ENCODE measurements around the gene TEX261. TPM values are rescaled to one million over a fixed set of nuclear protein-coding genes. Genes with fewer than 3 reads are reported as not detected.

Gene TEX261
- total and polyA plus RNA-seq, 2 donors (not counting 3 experiments of a cell fraction or from before 2014, with no cell fraction given) = 71.2 to 98.1 TPM

- Histone ChIP-seq H3K79me2 (ENCODE audit: control insufficient read depth, insufficient read depth, low read length) (no peaks in the 10 kb centered on the region), H3K4me2 (ENCODE audit: insufficient read depth, low read length) (no peak overlapping the region), H3K9me1 (replicated peaks; ENCODE audit: control insufficient read depth, extremely low read depth, insufficient read depth, low read length) (no peaks in the 10 kb centered on the region), H4K20me1 (replicated peaks; ENCODE audit: control insufficient read depth, extremely low read depth, insufficient read depth, low read length) (no peaks in the 10 kb centered on the region), H3K9ac (replicated peaks; ENCODE audit: extremely low read depth, insufficient read depth, low read length) (no peak overlapping the region), H3K9me3 (replicated peaks; ENCODE audit: control insufficient read depth, insufficient read depth, low read length) (no peaks in the 10 kb centered on the region), H3K27ac (ENCODE audit: insufficient read depth, low read depth, low read length) (no peak overlapping the region), H3K4me3 (replicated peaks in 1 of 3; ENCODE audit: insufficient read depth in 1 of 3, low read depth in 1 of 3, low read length in 3 of 3) (no peak overlapping the region), H2AFZ (ENCODE audit: low read depth, low read length) (no peak overlapping the region), H3K36me3 (ENCODE audit: control insufficient read depth in 2 of 2, extremely low read depth in 1 of 2, insufficient read depth in 2 of 2, low read length in 2 of 2) (no peaks in the 10 kb centered on the region), H3K27me3 (ENCODE audit: control insufficient read depth in 2 of 2, insufficient read depth in 2 of 2, low read length in 2 of 2) (peaks cover 0 to 3% of the 10 kb centered on the region in 2 experiments), H3K4me1 (ENCODE audit: control insufficient read depth, extremely low read depth, insufficient read depth, low read length) (no peaks in the 10 kb centered on the region)
- CTCF ChIA-PET = interaction anchor here (0.8 to 4.8 kb wide), 3 partner anchors 8 to 151 kb away, joined by 3 to 29 read pairs (median 3); no protein-coding TSS in a partner anchor
- intact Hi-C loops (cut with micrococcal nuclease) (no loop called here), dilution Hi-C loops (cut with MboI; ENCODE audit: extremely low pct_ligation_motif_present, low sequenced_read_pairs) (no loop called here)
- TF ChIP-seq GATA2 (IDR thresholded peaks at IDR 0.05; ENCODE audit: insufficient read depth, insufficient read length, low read depth, low read length) = no peak
- TF ChIP-seq POLR2A (IDR thresholded peaks at IDR 0.05; ENCODE audit: low read depth, low read length) = no peak
- no peak for TF ChIP-seq POLR2AphosphoS5 (IDR thresholded peaks at IDR 0.05; ENCODE audit: insufficient read depth, low read depth, low read length)
- TF ChIP-seq EZH2 (IDR thresholded peaks at IDR 0.05; ENCODE audit: borderline replicate concordance, low read depth, low read length, severe bottlenecking) = no peak
- no peak for TF ChIP-seq MYC (IDR thresholded peaks at IDR 0.05; ENCODE audit: low read depth, low read length)
- no peak for TF ChIP-seq JUN (IDR thresholded peaks at IDR 0.05; ENCODE audit: borderline replicate concordance, insufficient read depth, insufficient read length, low read depth)
- TF ChIP-seq CTCF (IDR thresholded peaks at IDR 0.05; ENCODE audit: extremely low read depth in 1 of 2, insufficient read depth in 1 of 2, low read depth in 1 of 2, low read length in 2 of 2) = no peak
- no peak for TF ChIP-seq MAX (IDR thresholded peaks at IDR 0.05; ENCODE audit: insufficient read depth, insufficient read length)
- TF ChIP-seq FOS (IDR thresholded peaks at IDR 0.05; ENCODE audit: borderline replicate concordance, insufficient read depth, low read length) = no peak
- POLR2A ChIA-PET = interaction anchor here (1.0 kb wide), 1 partner anchor 8 kb away, joined by 3 read pairs; no protein-coding TSS in a partner anchor
- no TSS peak for BruUV-seq (replicated peaks)
- DNase-seq (ENCODE audit: low read depth, low spot score) (no peak), FAIRE-seq (no peak)
Measured at GRCh38 chr2:70939839-70940580, 54.7 kb downstream of the TEX261 start.

Data from endothelial cell of umbilical vein (primary cell).